GM12878 (cell line): ENCODE measurements around the gene GALR3. TPM values are rescaled to one million over a fixed set of nuclear protein-coding genes. Genes with fewer than 3 reads are reported as not detected.
A peak's percentile ranks its signal among the peaks of the same experiment; 100 is the strongest.
"Not testable (repeated sequence)": the region's sequence is repeated elsewhere in the genome, so short reads cannot be mapped to it uniquely, and the experiment has no call there.

Experiments used
- ATAC-seq: fragments of 200-7000 bp; cut with Tn5 transposase; 3 replicates; pipeline ENCODE4 v1.9.1; 2020; ENCODE audit warnings: mild to moderate bottlenecking, moderate library complexity
- BruUV-seq: library from RNA; stranded (reverse); fragments of 400-500 nt; replicated peaks from 2 replicates; lab custom pipeline; 2021; lab: Mats Ljungman, UMichigan
- CTCF ChIA-PET: fragments of 300-600 bp; sonication (Branson Sonifier 250); formaldehyde crosslinking; extraction: SDS; loops from one replicate; lab custom pipeline; 2021; ENCODE audit warnings: inconsistent platforms; lab: Yijun Ruan, JAX
- POLR2A ChIA-PET: fragments of 350-600 bp; formaldehyde crosslinking; extraction: SDS; loops from one replicate; lab custom pipeline; 2021; ENCODE audit warnings: inconsistent platforms; lab: Charles Lee
- RAD21 ChIA-PET: fragments of 300-600 bp; sonication (Branson Sonifier 250); formaldehyde crosslinking; loops from one replicate; lab custom pipeline; 2023; ENCODE audit warnings: antibody characterized with exemption; ENCODE audit not compliant: unreplicated experiment; lab: Charles Lee
- SMC1A ChIA-PET: fragments of 300-600 bp; sonication (Branson Sonifier 250); formaldehyde crosslinking; loops from one replicate; lab custom pipeline; 2023; ENCODE audit not compliant: unreplicated experiment, uncharacterized antibody; lab: Charles Lee
- DNase-seq: peaks from one replicate; pipeline ENCODE4 v3.0.0-alpha.2; 2011; ENCODE audit warnings: low read depth, low spot score
- FAIRE-seq: peaks from 3 replicates; lab custom pipeline; 2011; peaks lifted over from hg19 to GRCh38; lab: Jason Lieb, UNC
- H2AFZ ChIP-seq: 2 replicates; pipeline ENCODE4 v1.6.0; 2011; ENCODE audit warnings: low read depth, low read length, control low read depth; ENCODE audit not compliant: control insufficient read depth
- H3K27ac ChIP-seq: 2 replicates; pipeline ENCODE4 v1.5.1; 2011; ENCODE audit warnings: control low read depth; ENCODE audit not compliant: control insufficient read depth, insufficient read depth
- H3K27me3 ChIP-seq, 2 experiments: replicated peaks in 1 of 2; 2 replicates each; pipeline versions ENCODE4 v1.6.0 to v1.6.1; 2011; ENCODE audit warnings: low read length in 1 of 2; ENCODE audit not compliant: control insufficient read depth in 2 of 2, insufficient read depth in 2 of 2
- H3K36me3 ChIP-seq, 2 experiments: 2 replicates each; pipeline ENCODE4 v1.5.1; 2011; ENCODE audit warnings: low read length in 1 of 2; ENCODE audit not compliant: control insufficient read depth in 2 of 2, insufficient read depth in 2 of 2
- H3K4me1 ChIP-seq: 2 replicates; pipeline ENCODE4 v1.6.1; 2011; ENCODE audit warnings: mild to moderate bottlenecking, low read length, moderate library complexity, mixed read lengths; ENCODE audit not compliant: control insufficient read depth, insufficient read depth
- H3K4me2 ChIP-seq: 2 replicates; pipeline ENCODE4 v1.6.0; 2011; ENCODE audit warnings: control low read depth; ENCODE audit not compliant: control insufficient read depth, insufficient read depth
- H3K4me3 ChIP-seq: fragments of 200-600 bp; sonication (generic); 2 replicates; pipeline ENCODE4 v1.5.1; 2016
- H3K79me2 ChIP-seq: 2 replicates; pipeline ENCODE4 v1.6.0; 2011; ENCODE audit warnings: low read length; ENCODE audit not compliant: control insufficient read depth, insufficient read depth
- H3K9ac ChIP-seq: 2 replicates; pipeline ENCODE4 v1.8.0; 2011; ENCODE audit warnings: low read length, control low read depth, mixed read lengths; ENCODE audit not compliant: control insufficient read depth, insufficient read depth
- H3K9me3 ChIP-seq: replicated peaks from 3 replicates; pipeline ENCODE4 v1.5.1; 2011; ENCODE audit warnings: mild to moderate bottlenecking, low read length; ENCODE audit not compliant: control insufficient read depth, insufficient read depth
- H4K20me1 ChIP-seq: 2 replicates; pipeline ENCODE4 v1.6.0; 2011; ENCODE audit not compliant: control insufficient read depth, insufficient read depth
- BMI1 ChIP-seq: fragments of 450-650 bp; IDR thresholded peaks from 2 replicates; pipeline ENCODE4 v1.6.1; 2016; ENCODE audit warnings: mild to moderate bottlenecking, moderate library complexity, borderline replicate concordance
- DPF2 ChIP-seq: fragments of 450-650 bp; IDR thresholded peaks from 2 replicates; pipeline ENCODE4 v1.6.1; 2017; ENCODE audit warnings: mild to moderate bottlenecking
- EED ChIP-seq: sonication (generic); IDR thresholded peaks from 2 replicates; pipeline ENCODE4 v1.6.1; 2016; ENCODE audit warnings: antibody characterized with exemption, low read depth
- GATAD2B ChIP-seq: fragments of 450-650 bp; conservative IDR thresholded peaks from 2 replicates; pipeline ENCODE4 v1.6.1; 2017; ENCODE audit warnings: low read depth, mild to moderate bottlenecking, moderate library complexity
- NR2C2 ChIP-seq: IDR thresholded peaks from 2 replicates; pipeline ENCODE4 v1.6.1; 2011; ENCODE audit warnings: borderline replicate concordance, low read depth; ENCODE audit not compliant: control insufficient read depth, insufficient read length
- SMARCA5 ChIP-seq: fragments of 450-650 bp; IDR thresholded peaks from 2 replicates; pipeline ENCODE4 v1.6.1; 2017; ENCODE audit warnings: mild to moderate bottlenecking
- STAT3 ChIP-seq: IDR thresholded peaks from 2 replicates; pipeline ENCODE4 v1.6.1; 2011; ENCODE audit warnings: low read depth, low read length, improper control_type of control experiment
- SUPT20H ChIP-seq: IDR thresholded peaks from 2 replicates; pipeline ENCODE4 v1.6.1; 2011; ENCODE audit warnings: low read depth, mild to moderate bottlenecking, low read length, moderate library complexity, borderline replicate concordance; ENCODE audit not compliant: control insufficient read depth
- YY1 ChIP-seq: IDR thresholded peaks from 2 replicates; pipeline ENCODE4 v1.6.1; 2011; ENCODE audit warnings: low read depth, mild to moderate bottlenecking, low read length
- WGBS: methylation state at CpG from one replicate; pipeline ENCODE4 v1.1.6; 2016; ENCODE audit warnings: low lambda C conversion rate; ENCODE audit not compliant: insufficient replicate concordance, insufficient coverage; ENCODE audit errors: missing lambda C conversion rate; 5-methylcytosine and 5-hydroxymethylcytosine counted together
- in situ Hi-C: fragments of 300-500 bp; cut with MboI; formaldehyde crosslinking; loops from 9 replicates; pipeline ENCODE4 v1.14.3; 2018; ENCODE audit warnings: mixed read lengths
- intact Hi-C: fragments of 100-400 bp; cut with micrococcal nuclease; formaldehyde crosslinking; loops from one replicate; pipeline ENCODE4 v1.14.2; 2022; ENCODE audit not compliant: unreplicated experiment
- polyA plus RNA-seq, 11 experiments: library from polyadenylated mRNA; depleted of rRNA in 4 of 11; unstranded in 6 of 11; stranded (reverse) in 5 of 11; fragments of >200 nt; fragmentation: Nextera tagmentation in 4 of 11; fragmentation: Illumina TruSeq in 1 of 11; extraction: Ambion mirVana in 4 of 11; extraction: Trizol in 1 of 11; gene quantifications; 1 replicate in 1 of 11; 2 replicates in 10 of 11; pipeline versions ENCODE4 v1.2.1 to v1.2.3, GENCODE V29; 2011 to 2016; ENCODE audit warnings: inconsistent platforms in 2 of 11, missing spikeins in 2 of 11, low read depth in 1 of 11
- total RNA-seq, 4 experiments: library from RNA; depleted of rRNA in 3 of 4; stranded (reverse); fragments of >200 nt in 3 of 4; fragmentation: Illumina TruSeq in 1 of 4; extraction: Trizol in 1 of 4; gene quantifications; 2 replicates each; pipeline versions ENCODE4 v1.2.1 to v1.2.3, GENCODE V29; 2013 to 2021

GALR3 gene
- total and polyA plus RNA-seq, 10 of the 15 experiments (the other 5 are each of a cell fraction or from before 2014, with no cell fraction given), result not detected

GRCh38 chr22:37794376-37794775 lies 28.8 kb upstream of the GALR3 start:
- Histone ChIP-seq H3K4me3 (no peak overlapping the region), H3K27me3 (no peaks in the 10 kb centered on the region), H3K27ac (no peak overlapping the region), H3K9me3 (no peaks in the 10 kb centered on the region), H3K4me1 (peaks cover 5% of the 10 kb centered on the region; the same call in 1 of the 2 replicates), H4K20me1 (no peaks in the 10 kb centered on the region), H2AFZ (no peak overlapping the region)
- intact Hi-C loops, result no loop called here
- no peak for FAIRE-seq
- no TSS peak for BruUV-seq
- ChIA-PET POLR2A (no interaction called here), RAD21 (no interaction called here), CTCF (interaction anchor here (1.0 kb wide), 1 partner anchor 102 kb away, joined by 4 read pairs; no protein-coding TSS in a partner anchor)
- no peak for TF ChIP-seq NR2C2
- 0 out of 2 replicates have a peak, but pooled peaks have one; percentile 15 for TF ChIP-seq YY1
- TF ChIP-seq, all 136 proteins: peak for 1
- in situ Hi-C loops, result no loop called here
- SMC1A ChIA-PET, result no interaction called here
- Histone ChIP-seq H3K36me3 (no peaks in the 10 kb centered on the region), H3K79me2 (no peaks in the 10 kb centered on the region), H3K4me2 (no peak overlapping the region), H3K9ac (no peak overlapping the region)
- ATAC-seq, result no peak
- WGBS, result 20% methylated on average over 2 of the region's 2 CpGs
- no peak for DNase-seq

- ChIA-PET SMC1A (no interaction called here), CTCF (no interaction called here), RAD21 (no interaction called here), POLR2A (no interaction called here)
- Histone ChIP-seq H3K9me3 (no peaks in the 10 kb centered on the region), H3K4me1 (peaks cover 5% of the 10 kb centered on the region; the same call in 1 of the 2 replicates), H3K79me2 (no peaks in the 10 kb centered on the region), H3K9ac (no peak overlapping the region), H4K20me1 (no peaks in the 10 kb centered on the region), H2AFZ (no peak overlapping the region), H3K36me3 (no peaks in the 10 kb centered on the region), H3K27ac (no peak overlapping the region), H3K4me2 (no peak overlapping the region), H3K4me3 (no peak overlapping the region), H3K27me3 (no peaks in the 10 kb centered on the region)
- FAIRE-seq (no peak), ATAC-seq (no peak), DNase-seq (no peak)
- WGBS, result 64% methylated on average over 3 of the region's 3 CpGs
- in situ Hi-C loops, result no loop called here
- TF ChIP-seq BMI1 (no peak), GATAD2B (no peak), DPF2 (no peak), EED (no peak), STAT3 (no peak), SUPT20H (no peak), SMARCA5 (no peak)
- BruUV-seq, result no TSS peak
- intact Hi-C loops, result no loop called here
Measured at GRCh38 chr22:37796079-37796478, 27.1 kb upstream of the GALR3 start.

- H2AFZ ChIP-seq, POLR2A ChIA-PET, BruUV-seq, H3K4me3 ChIP-seq, H3K27ac ChIP-seq, H3K4me1 ChIP-seq, FAIRE-seq, RAD21 ChIA-PET, intact Hi-C loops, in situ Hi-C loops, DNase-seq, H4K20me1 ChIP-seq, H3K79me2 ChIP-seq, H3K4me2 ChIP-seq, SMC1A ChIA-PET, H3K36me3 ChIP-seq, ATAC-seq, H3K9me3 ChIP-seq, H3K27me3 ChIP-seq, H3K9ac ChIP-seq: not testable (repeated sequence)
- CTCF ChIA-PET, result interaction anchor here (1.5 kb wide), 1 partner anchor 139 kb away, joined by 3 read pairs; the partner anchor contains the start of gene PDXP
- 73% methylated on average over 7 of the region's 7 CpGs for WGBS
Measured at GRCh38 chr22:37797259-37797658, 25.9 kb upstream of the GALR3 start.
